Activated naive CD4-positive, alpha-beta T cell treated with Interleukin-2 at 50 U/mL for 16 hours (primary cell): ENCODE data around the gene MXRA8.
"Not testable (repeated sequence)": the region's sequence is repeated elsewhere in the genome, so short reads cannot be mapped to it uniquely, and the experiment has no call there.

Source experiments
- DNase-seq: peaks from one replicate; pipeline ENCODE4 v3.0.0-alpha.2; 2020

MXRA8 gene

DNA sequence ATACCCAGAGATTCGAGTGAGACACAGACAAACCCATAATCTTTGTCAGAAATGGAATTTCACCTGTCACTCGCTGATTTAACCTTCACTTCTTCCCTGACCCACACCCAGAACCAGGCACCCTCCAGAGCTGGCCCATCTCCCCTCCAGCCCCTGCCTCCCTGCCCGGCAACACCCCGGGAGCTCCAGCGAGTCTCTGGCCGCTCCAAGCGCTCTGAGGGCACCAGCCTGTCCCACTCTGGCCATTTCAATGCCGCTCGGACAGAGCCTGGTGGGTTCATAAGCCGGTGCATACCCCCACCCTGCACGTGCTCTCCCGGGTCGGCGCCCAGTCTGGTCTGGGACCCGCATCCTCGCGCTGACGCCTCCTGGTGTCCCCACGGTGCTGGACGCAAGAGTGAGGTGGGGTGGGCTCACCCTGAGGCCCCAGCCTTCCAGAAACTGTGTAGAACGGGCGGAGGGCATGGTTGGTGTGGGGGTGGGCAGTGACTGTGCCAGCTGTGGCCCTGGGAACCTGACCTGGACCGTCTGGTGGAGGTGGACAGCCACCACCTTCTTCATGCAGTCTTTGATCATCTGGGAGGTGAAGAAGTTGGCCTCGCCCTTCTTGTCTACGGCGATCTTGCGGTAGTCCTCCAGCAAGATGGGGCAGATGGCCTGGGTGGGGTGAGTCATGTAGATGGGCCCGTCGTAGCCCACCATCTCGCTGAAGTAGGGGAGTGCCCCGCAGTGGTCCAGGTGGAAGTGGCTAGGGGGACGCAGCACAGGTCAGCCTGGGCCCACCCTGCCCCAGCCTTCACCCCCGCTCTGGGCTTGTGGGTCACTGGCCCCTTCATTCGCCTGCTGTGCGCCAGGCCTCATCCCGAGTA is 39.3 kb downstream of the MXRA8 start:
- DNase-seq: no peak

DNA sequence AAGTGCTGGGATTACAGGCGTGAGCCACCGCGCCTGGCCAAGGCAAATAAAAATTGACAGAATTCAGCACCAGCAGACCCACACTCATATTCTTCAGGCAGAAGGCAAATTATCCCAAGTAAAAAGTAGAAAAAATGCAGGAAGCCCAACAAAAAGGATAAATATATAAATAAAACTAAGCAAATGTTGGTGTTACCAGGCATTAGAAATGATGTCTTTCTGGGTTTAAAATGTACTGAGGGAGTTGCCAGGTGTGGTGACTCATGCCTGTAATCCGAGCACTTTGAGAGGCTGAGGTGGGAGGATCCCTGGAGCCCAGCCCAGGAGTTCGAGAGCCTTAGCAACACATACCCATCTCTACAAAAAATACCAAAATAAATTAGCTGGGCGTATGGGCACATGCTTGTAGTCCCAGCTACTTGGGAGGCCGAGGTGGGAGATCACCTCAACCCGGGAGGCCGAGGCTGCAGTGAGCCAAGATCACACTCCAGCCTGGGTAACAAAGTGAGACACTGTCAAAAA is 40.2 kb downstream of the MXRA8 start:
- DNase-seq: no peak

DNA sequence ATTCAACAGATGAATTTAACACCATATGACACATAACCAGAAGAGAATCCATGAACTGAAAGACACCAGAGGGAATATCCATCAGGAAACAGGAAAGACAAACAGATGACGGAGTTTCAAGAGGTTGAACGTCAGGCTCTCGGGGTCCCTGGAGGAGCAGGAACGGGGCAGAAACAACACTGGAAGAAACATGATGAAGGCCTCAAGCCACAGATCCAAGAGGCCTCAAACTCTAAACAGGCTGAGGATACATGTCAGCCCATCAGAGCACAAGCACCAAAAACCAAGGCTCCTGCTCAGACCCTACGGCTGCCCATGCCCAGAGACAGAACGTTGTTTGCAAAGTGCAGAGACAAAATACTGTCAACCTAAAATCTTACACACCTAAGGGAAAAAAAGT is 40.9 kb downstream of the MXRA8 start:
- no peak for DNase-seq

DNA sequence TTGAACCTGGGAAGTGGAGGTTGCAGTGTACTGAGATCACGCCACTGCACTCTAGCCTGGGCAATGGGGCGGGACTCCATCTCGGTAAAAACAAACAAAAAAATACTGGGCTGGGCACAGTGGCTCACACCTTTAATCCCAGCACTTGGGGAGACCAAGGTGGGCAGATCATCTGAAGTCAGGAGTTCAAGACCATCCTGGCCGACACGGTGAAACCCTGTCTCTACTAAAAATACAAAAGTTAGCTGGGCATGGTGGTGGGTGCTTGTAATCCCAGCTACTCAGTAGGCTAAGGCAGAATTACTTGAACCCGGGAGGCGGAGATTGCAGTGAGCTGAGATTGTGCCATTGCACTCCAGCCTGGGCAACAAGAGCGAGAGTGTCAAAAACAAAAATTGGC is 42.2 kb downstream of the MXRA8 start:
- DNase-seq: not testable (repeated sequence)

DNA sequence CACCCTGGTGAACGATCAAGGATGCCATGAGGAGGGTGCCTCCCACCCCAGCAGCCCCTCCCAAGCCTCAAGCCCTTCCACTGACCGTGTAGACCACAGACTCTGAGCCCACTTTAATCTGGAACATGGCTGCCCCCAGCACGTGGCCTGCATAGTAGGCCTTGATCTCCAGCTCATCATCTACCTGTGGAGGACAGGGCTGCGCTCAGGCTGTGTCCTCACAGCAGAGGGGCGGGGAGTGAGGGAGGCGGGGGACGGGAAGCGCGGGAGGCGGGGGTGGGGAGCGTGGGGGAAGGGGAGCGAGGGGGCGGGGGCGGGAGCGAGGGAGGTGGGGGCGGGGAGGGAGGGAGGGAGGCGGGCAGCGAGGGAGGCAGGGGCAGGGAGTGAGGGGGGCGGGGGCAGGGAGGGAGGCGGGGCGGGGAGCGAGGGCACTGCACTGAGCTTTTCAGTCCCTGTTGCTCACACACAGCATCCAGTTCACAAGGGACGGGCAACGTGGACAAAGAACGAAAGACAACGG is 42.9 kb downstream of the MXRA8 start:
- no peak for DNase-seq

DNA sequence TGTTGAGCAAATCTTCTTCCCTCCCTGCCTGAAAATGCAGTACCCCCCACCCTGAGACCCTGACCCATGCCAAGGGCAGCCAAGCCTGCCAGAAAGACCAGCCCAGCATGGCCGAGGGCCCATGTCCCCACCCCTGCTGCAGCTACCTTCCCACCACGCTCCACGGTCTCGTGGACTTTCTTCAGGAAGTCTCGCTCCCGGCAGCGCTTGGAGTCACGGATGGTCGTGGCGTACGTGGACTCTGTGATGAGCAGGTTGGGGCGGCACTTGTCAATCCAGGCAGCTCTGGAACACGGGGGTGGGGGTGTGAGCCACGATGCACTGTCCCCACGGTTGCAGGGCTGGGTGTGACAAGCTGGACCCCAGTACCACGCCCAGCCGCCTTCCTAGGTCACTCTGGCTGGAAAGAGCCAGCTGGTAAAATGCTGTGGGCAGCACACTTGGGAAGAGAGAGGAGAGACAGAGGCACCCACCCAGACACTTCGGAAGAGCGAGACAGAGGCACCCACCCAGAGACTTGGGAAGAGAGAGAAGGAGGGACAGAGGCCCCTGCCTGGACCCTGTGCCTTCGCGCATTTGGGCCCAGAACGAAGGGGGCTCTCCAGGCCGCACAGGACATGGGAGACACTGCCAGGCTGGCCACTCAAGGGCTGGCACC is 43.5 kb downstream of the MXRA8 start:
- DNase-seq: no peak

DNA sequence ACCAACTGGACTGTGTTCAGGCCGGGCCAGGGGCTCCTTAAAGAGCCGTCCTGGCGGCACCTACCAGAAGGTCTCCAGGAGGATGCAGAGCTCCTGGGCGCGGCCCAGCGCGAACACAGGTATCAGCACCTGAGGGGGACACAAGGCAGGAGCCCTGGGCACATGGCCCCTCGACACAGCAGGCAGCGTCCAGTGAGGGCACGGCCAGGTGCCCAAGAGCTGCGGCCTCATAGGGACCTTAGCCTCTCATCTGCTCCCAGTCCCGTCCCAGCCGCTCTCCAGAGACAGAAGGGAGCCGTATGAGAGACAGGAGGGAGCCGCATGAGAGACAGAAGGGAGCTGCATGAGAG is 44.1 kb downstream of the MXRA8 start:
- DNase-seq: no peak

DNA sequence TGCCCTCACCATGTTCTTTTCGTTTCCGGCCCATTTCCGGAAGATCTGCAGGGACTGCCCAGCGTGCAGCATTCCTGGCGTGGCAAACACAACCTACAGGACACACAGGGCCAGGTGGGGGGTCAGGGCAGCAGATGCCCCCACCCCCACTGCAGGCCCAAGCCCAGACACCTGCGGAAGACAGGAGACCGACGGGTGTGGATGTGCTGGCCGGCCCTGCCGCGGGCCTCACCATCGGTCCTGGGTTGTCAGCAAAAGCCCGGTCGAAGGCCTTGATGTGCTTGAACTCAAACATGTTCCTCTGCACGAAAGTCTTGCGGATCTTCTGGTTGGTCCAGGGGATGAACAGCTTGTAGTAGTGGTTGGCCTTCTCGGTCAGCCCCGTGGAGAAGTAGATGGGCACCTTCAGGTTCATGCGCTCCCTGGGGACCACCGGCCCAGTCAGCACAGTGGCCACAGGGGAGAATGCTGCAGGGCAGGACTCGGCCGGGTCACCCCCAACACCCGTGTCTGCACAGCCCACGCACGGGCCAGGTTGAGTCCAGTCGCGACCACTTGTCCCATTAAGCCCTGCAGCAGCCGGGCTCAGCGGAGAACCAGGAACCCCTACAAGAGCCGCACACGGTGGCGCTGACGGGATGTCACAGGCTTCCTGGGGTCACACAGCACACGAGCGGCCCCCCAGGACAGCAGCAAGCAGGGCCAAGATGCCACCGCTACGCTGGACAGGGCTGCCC is 44.7 kb downstream of the MXRA8 start:
- no peak for DNase-seq

DNA sequence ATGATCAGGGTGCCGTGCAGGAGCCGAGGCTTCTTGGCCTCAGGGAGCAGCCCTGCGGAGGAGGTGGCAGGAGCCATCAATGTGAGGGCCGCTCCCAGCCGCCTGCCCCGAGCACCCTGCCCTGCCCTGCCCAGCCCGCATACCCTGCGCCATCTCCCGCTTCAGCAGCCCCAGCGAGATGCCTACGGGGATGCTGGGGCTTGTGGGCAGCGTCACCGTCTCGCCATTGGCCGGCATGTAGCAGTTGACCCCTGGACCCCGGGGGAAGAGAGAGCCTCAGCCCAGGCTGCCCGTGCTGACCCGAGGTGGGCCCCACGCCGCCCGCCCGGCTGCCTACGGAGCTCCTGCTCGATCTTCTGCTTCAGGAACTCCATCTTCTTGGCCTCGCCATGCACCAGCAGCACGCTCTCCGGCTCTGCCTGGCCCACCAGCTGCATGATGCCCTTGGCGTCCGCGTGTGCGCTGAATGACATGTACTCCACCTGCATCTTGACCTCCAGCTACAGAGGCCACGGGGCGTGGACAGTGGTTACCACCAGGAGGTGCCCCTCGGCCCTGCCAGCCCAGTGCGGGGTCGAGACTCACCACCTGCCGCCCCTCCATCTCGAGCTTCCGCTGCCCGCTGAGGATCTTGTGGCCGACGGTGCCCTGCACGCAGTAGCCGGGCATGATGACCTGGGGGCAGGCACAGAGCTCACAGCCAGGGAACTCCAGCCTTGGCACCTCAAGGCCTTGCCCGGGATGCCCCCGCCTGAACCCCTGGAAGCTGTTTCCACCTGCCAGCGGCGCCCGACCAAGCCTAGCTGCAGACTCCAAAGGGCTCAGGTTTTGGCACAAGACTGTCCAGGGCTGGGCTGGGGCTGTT is 45.7 kb downstream of the MXRA8 start:
- DNase-seq: no peak

DNA sequence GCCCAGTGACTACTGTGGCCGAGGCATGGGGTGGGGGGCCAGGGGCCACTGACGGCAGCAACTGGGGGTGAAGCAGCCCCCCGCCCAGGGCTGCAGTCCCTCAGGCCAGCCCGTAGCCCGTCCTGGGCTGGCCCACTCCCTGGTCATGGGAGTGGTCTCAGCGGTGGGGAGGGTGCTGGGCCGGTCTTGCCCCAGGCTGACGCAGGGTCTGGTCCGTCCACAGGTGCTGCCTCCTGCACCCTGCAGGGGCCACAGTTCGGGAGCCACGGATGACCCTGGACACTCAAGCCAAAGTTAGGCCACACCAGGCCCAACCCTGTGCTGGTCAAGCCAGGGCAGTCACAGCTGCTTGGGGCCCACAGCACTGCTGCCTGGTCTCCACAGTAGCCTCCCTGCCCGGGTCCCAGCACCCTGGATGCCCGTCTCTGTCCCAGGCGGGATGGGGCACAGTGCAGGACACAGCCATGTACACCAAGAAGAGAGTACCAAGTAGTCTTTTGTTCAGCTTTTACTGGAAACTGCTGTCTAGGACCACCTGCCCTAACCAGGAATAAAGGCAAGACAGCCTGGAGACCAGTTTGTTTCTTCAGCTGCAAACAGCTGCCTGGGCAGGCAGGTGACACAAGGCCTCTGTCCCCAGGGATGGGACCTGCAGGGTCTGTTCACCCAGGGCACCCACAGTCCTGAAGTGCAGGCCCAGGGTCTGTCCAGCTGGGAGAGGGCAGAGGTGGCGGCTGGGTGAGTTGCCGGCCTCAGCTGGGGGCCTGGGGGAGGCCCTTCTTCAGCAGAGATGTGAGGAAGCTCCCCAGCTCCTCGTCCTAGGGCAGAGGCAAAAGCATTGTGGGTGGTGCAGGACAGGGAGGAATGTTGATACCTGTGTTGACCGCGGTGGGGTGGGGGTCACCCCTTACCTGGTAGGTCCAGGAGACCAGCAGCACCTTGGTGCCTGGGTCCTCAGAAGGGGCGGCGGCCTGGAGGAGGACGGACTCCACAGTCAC is 46.9 kb downstream of the MXRA8 start:
- DNase-seq: no peak

DNA sequence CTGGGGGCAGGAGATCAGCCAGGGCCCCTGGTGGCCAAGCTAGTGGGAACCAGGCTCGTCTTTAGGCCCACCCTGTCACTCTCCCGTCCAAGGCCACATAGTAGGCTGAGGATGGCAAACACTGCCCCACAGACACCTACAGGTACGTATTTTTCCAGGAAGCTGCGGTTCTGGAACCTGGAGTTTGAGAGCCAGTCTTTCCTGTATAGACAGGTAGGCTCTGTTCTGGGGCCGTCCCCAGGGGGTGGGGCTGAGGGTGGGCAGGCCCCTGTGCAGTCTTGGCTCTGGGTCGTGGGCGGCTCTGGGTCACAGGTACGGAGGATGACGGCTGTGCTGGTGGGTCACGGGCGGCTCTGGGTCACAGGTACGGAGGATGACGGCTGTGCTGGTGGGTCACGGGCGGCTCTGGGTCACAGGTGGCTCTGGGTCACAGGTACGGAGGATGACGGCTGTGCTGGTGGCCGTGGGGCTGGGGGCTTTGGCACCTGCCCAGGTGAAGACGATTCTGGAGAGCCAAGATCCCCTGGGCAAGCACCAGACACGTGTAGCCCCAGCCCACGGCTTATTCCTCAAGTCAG is 47.8 kb downstream of the MXRA8 start:
- no peak for DNase-seq

DNA sequence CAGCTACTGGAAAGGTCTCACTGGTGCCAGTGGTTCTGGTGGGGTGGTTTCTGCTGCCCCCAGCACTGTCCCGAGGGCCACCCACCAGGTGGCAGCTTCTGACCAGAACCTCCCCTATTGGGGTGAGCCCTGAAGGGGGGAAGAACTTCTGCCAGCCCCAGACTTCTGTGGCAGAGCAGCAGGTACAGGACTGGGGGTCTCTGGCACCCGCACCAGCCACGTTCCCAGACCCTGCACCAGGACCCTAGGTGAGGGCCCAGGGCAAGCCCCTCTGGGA is 48.3 kb downstream of the MXRA8 start:
- DNase-seq: no peak

DNA sequence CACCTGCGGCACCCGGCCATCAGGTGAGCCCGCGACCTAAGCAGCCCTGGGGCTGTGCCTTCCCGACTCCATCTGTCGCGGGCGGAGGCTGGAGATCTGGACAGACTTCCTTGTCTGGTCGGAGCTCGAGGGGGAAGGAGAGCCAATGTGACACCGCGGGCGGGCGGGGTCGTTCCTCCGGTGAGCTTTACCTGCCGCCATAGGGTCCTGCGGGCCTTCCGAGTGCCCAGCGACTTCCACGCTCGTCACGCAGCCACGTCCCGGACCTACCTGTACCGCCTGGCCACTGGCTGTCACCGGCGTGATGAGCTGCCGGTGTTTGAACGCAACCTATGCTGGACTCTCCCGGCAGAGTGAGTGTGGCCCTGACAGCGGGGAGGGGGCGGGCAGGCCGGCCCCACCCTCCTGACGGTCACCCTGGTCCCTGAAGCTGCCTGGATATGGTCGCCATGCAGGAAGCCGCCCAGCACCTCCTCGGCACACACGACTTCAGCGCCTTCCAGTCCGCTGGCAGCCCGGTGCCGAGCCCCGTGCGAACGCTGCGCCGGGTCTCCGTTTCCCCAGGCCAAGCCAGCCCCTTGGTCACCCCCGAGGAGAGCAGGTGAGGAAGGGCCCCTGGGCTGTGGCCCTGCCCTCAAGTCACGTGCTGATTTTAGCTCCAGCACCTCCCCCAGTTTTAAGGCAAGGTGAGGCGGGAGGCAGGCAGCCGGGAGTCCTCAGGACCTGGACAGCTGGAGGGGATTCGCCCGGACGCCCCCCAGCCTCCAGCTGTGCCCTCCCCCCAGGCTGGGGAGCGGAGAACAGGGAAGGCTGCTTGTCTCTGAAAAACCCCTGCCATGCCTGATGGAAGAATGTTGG is 48.9 kb downstream of the MXRA8 start:
- DNase-seq: peak; percentile 14

DNA sequence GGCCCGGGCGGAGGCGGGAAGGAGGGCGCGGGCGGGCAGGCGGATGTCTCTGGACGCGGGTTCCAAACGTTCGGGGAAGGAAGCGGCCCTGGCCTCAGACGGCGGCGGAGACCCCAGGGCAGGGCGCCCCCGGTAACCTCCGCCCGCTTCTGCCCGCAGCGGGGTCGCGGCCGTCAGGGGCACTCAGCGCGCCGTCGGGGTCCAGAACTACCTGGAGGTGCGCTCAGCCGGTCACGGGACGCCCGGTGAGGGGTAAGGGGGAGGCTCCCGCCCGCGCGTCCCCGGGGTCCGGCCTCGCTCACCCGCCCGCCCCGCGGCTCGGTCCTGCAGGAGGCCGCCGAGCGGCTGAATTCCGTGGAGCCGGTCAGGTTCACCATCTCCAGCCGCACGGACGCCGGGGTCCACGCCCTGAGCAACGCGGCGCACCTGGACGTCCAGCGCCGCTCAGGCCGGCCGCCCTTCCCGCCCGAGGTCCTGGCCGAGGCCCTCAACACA is 49.6 kb downstream of the MXRA8 start:
- no peak for DNase-seq

DNA sequence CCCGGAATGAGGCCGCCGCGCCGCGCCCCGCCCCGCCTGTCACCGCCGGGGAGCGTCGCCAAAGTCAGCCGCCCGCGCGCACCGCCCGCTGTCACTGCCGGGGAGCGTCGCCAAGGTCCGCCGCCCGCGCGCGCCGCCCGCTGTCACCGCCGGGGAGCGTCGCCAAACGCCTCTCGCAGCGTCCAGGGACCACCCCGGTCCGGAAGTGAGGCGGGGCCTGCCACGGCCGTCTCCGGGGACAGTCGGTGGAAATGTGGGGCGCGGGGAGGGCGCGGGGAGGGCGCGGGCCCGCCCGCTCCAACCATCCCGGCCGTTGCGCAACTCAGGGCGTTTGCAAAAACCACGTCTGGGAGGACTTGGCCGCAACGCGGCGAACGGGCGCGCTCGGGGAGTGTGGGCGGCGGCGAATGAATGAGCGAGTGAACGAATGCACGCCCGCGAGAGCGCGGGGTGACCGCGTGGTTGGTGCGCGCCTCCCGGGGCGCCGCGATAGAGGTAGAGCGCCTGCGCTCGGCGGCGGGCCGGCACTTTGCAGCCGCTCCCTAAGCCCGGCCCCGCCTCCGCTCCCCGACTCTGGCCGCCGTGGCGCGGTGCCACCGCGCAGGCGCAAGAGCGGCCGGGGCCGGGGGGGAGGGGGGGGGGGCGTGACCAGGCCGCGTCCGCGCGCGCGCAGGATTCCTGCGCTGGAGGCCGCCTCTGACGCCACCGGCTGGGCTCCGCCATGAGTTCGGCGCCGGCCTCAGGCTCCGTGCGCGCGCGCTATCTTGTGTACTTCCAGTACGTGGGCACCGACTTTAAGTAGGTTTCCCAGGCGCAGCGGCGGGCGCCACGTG is 50.2 kb downstream of the MXRA8 start, which contains the start of the genes ACAP3 and PUSL1:
ACAP3 (minus strand) TSS at position 8 of the 833 bp plus-strand sequence. CDS start 115 bp downstream, outside the sequence.
PUSL1 (plus strand) TSS at position 675 of the 833 bp plus-strand sequence; CDS start at position 722, 47 bp downstream.
- DNase-seq: peak; percentile 89

DNA sequence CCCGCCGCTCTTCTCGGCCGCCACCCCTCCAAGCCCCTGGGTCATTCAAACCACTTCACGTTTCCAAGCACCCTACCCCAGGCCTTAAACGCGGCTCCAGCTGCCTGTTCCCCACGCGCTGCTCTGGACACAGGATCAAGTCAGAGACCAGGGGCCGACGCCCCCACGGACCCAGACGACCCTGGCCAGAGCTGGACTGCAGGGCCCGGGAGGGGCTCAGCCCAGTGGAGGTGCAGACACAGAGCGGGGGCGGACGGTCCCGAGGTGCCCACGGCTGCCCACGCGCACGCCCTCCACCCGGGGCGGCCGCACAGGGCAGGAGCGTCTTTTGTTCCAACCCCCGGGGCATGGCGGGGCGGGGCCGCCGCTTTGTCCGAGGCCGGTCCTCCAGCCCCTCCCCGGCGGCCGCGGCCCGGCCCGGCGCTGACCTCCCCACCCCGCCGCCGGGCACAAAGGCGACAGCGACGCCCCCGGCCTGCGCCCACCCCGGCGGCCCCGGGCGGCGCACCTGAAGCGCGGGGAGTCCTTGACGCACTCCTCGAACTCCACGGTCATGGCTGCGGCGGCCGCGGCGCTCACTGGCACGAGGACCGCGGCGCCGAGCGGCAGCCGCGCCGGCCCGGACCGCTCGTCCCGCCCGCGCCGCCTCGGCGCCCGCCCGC is 51.0 kb downstream of the MXRA8 start:
- DNase-seq: no peak

DNA sequence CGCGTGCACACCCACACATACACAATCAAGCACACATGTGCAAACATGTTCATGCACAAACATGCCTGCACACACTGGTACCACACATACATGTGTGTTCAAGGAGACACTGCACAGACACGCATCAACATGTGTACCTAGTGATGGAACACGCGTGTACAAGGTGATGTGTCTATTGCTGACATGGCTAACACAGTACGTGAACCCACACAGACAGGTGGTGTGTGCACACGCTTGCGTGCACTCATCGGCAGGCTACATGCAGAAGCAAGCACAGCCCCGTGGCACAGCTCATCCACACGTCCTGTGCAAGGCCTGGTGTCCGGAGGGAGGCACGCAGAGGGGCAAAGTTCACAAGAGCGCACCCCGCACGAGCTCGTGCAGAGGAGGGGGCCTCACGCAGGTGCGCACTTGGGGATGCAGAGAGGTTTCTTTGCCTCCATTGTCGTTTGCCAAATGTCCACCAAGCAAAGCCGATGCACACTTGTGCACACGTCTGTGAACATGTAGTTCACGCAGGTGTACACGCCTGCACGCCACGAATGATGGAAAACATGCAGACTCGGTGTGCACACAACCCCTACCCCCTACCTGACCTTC is 51.6 kb downstream of the MXRA8 start:
- DNase-seq: no peak
